ENCODE measurements around the gene RRAGA. TPM values are rescaled to one million over a fixed set of nuclear protein-coding genes. Genes with fewer than 3 reads are reported as not detected.

The RRAGA gene
- total RNA-seq, 1 donor from 2014 or later = 95.8 TPM

- DNase-seq (ENCODE audit: low spot score) = no peak
- Mint-ChIP-seq H3K9me3 (ENCODE audit: unreplicated experiment) (no peaks in the 10 kb centered on the region), H3K27ac (ENCODE audit: unreplicated experiment) (no peak overlapping the region), H3K27me3 (ENCODE audit: unreplicated experiment) (peaks cover 10% of the 10 kb centered on the region), H3K4me1 (ENCODE audit: unreplicated experiment) (peaks cover 7% of the 10 kb centered on the region), H3K4me3 (ENCODE audit: unreplicated experiment) (no peak overlapping the region), H3K36me3 (ENCODE audit: low read depth, unreplicated experiment) (no peaks in the 10 kb centered on the region)
- TF ChIP-seq CTCF (IDR thresholded peaks at IDR 0.05; ENCODE audit: unreplicated experiment) = no peak
These were observed 21.4 kb upstream of the RRAGA start for GRCh38 chr9:19027825-19028224.

- Mint-ChIP-seq H3K27ac (ENCODE audit: unreplicated experiment) (no peak overlapping the region), H3K27me3 (ENCODE audit: unreplicated experiment) (peaks cover 10% of the 10 kb centered on the region), H3K4me1 (ENCODE audit: unreplicated experiment) (peaks cover 3% of the 10 kb centered on the region), H3K4me3 (ENCODE audit: unreplicated experiment) (no peak overlapping the region), H3K9me3 (ENCODE audit: unreplicated experiment) (no peaks in the 10 kb centered on the region), H3K36me3 (ENCODE audit: low read depth, unreplicated experiment) (no peaks in the 10 kb centered on the region)
- TF ChIP-seq CTCF (IDR thresholded peaks at IDR 0.05; ENCODE audit: unreplicated experiment) = peak; percentile 84
- DNase-seq (ENCODE audit: low spot score) = peak; percentile 51
These were observed 20.3 kb upstream of the RRAGA start for GRCh38 chr9:19028835-19029451.

- Mint-ChIP-seq H3K27me3 (ENCODE audit: unreplicated experiment) (peaks cover 7% of the 10 kb centered on the region), H3K4me1 (ENCODE audit: unreplicated experiment) (no peaks in the 10 kb centered on the region), H3K27ac (ENCODE audit: unreplicated experiment) (no peak overlapping the region), H3K4me3 (ENCODE audit: unreplicated experiment) (no peak overlapping the region), H3K9me3 (ENCODE audit: unreplicated experiment) (peaks cover 5% of the 10 kb centered on the region), H3K36me3 (ENCODE audit: low read depth, unreplicated experiment) (peaks cover 4% of the 10 kb centered on the region)
- TF ChIP-seq CTCF (IDR thresholded peaks at IDR 0.05; ENCODE audit: unreplicated experiment) = no peak
- no peak for DNase-seq (ENCODE audit: low spot score)
These were observed 18.3 kb upstream of the RRAGA start for GRCh38 chr9:19030899-19031298.

- Mint-ChIP-seq H3K36me3 (ENCODE audit: low read depth, unreplicated experiment) (peaks cover 4% of the 10 kb centered on the region), H3K9me3 (ENCODE audit: unreplicated experiment) (peaks cover 5% of the 10 kb centered on the region), H3K4me3 (ENCODE audit: unreplicated experiment) (no peak overlapping the region), H3K27ac (ENCODE audit: unreplicated experiment) (no peak overlapping the region), H3K27me3 (ENCODE audit: unreplicated experiment) (peaks cover 9% of the 10 kb centered on the region), H3K4me1 (ENCODE audit: unreplicated experiment) (no peaks in the 10 kb centered on the region)
- no peak for DNase-seq (ENCODE audit: low spot score)
- TF ChIP-seq CTCF (IDR thresholded peaks at IDR 0.05; ENCODE audit: unreplicated experiment) = no peak
These were observed 16.8 kb upstream of the RRAGA start for GRCh38 chr9:19032406-19032805.

- H3K4me1 Mint-ChIP-seq (ENCODE audit: unreplicated experiment) = no peaks in the 10 kb centered on the region
- H3K27ac Mint-ChIP-seq (ENCODE audit: unreplicated experiment) = no peak within 1 kb of the TSS
- peaks cover 9% of the 10 kb centered on the region for H3K27me3 Mint-ChIP-seq (ENCODE audit: unreplicated experiment)
- H3K36me3 Mint-ChIP-seq (ENCODE audit: low read depth, unreplicated experiment) = peaks cover 4% of the 10 kb centered on the region
- H3K9me3 Mint-ChIP-seq (ENCODE audit: unreplicated experiment) = peaks cover 5% of the 10 kb centered on the region
- no peak for DNase-seq (ENCODE audit: low spot score)
- no peak within 1 kb of the TSS for H3K4me3 Mint-ChIP-seq (ENCODE audit: unreplicated experiment)
- TF ChIP-seq CTCF (IDR thresholded peaks at IDR 0.05; ENCODE audit: unreplicated experiment) = no peak
These were observed 16.2 kb upstream of the RRAGA start, which contains the start of gene SAXO1 for GRCh38 chr9:19033015-19033414. Gene SAXO1 (minus strand): TSS chr9:19033209. CDS start chr9:19032908, 301 bp downstream.

All from endothelial cell (in vitro differentiated cells).